Karpas-422 (cell line): ENCODE data around the gene LCP1. TPM values are rescaled to one million over a fixed set of nuclear protein-coding genes. Genes with fewer than 3 reads are reported as not detected.

Experiments used
- DNase-seq: peaks from one replicate; pipeline ENCODE4 v3.0.0-alpha.2; 2015
- H2AFZ ChIP-seq: fragments of 200-600 bp; sonication (generic); 2 replicates; pipeline ENCODE4 v1.6.1; 2014; ENCODE audit warnings: antibody characterized with exemption, low read length, mixed read lengths
- H3K27ac ChIP-seq: fragments of 200-600 bp; sonication (generic); 2 replicates; pipeline ENCODE4 v1.5.1; 2014; ENCODE audit warnings: mild to moderate bottlenecking, low read length, moderate library complexity
- H3K27me3 ChIP-seq: fragments of 200-600 bp; sonication (generic); 2 replicates; pipeline ENCODE4 v1.6.1; 2014; ENCODE audit warnings: low read length, mixed read lengths
- H3K36me3 ChIP-seq: fragments of 200-600 bp; sonication (generic); 2 replicates; pipeline ENCODE4 v1.6.1; 2014; ENCODE audit warnings: low read length, mixed read lengths; ENCODE audit not compliant: insufficient read depth
- H3K4me1 ChIP-seq: fragments of 200-600 bp; sonication (generic); 2 replicates; pipeline ENCODE4 v1.6.1; 2014; ENCODE audit warnings: mild to moderate bottlenecking, low read length, mixed read lengths
- H3K4me2 ChIP-seq: fragments of 200-600 bp; sonication (generic); 2 replicates; pipeline ENCODE4 v1.6.1; 2014; ENCODE audit warnings: low read length, low read depth, mild to moderate bottlenecking; ENCODE audit not compliant: poor library complexity, severe bottlenecking
- H3K4me3 ChIP-seq: fragments of 200-600 bp; sonication (generic); 2 replicates; pipeline ENCODE4 v1.5.1; 2014; ENCODE audit warnings: mild to moderate bottlenecking, antibody characterized with exemption, low read length, mixed read lengths
- H3K79me2 ChIP-seq: fragments of 200-600 bp; sonication (generic); 2 replicates; pipeline ENCODE4 v1.6.1; 2014; ENCODE audit warnings: mild to moderate bottlenecking, low read length, mixed read lengths
- H3K9ac ChIP-seq: fragments of 200-600 bp; sonication (generic); 2 replicates; pipeline ENCODE4 v1.6.0; 2014; ENCODE audit warnings: low read length
- H3K9me2 ChIP-seq: fragments of 200-600 bp; sonication (generic), shearing (Covaris generic); replicated peaks from 2 replicates; pipeline ENCODE4 v1.6.0; 2014; ENCODE audit warnings: mild to moderate bottlenecking, low read length, moderate library complexity; ENCODE audit not compliant: insufficient read depth
- H3K9me3 ChIP-seq: fragments of 300-700, 200-600 bp; sonication (generic); 2 replicates; pipeline ENCODE4 v1.6.1; 2014; ENCODE audit warnings: low read length, mixed read lengths
- H4K20me1 ChIP-seq: fragments of 200-600 bp; sonication (generic); 2 replicates; pipeline ENCODE4 v1.6.1; 2014; ENCODE audit warnings: mild to moderate bottlenecking, antibody characterized with exemption, low read length, low read depth; ENCODE audit not compliant: insufficient read depth
- total RNA-seq: library from RNA; depleted of rRNA; stranded (reverse); fragments of >200 nt; shearing (Covaris generic); gene quantifications from 2 replicates; pipeline ENCODE4 v1.2.3, GENCODE V29; 2014; ENCODE audit warnings: low replicate concordance

Gene LCP1
- total RNA-seq, 1 experiment from 2014 or later = 415 TPM

GRCh38 chr13:46137627-46138317 lies 44.2 kb downstream of the LCP1 start:
- H3K9me3 ChIP-seq = no peaks in the 10 kb centered on the region
- no peak for DNase-seq
- H3K9me2 ChIP-seq = no peaks in the 10 kb centered on the region
- peaks cover 3% of the 10 kb centered on the region; the same call in 1 of the 2 replicates for H3K4me1 ChIP-seq
- H3K27ac ChIP-seq = no peak overlapping the region
- H3K79me2 ChIP-seq = peaks cover 8% of the 10 kb centered on the region; the same call in 1 of the 2 replicates
- no peaks in the 10 kb centered on the region for H3K27me3 ChIP-seq
- peaks cover 14% of the 10 kb centered on the region; the same call in 1 of the 2 replicates for H4K20me1 ChIP-seq
- peaks cover 76% of the 10 kb centered on the region for H3K36me3 ChIP-seq
- H3K9ac ChIP-seq = no peak overlapping the region
- H2AFZ ChIP-seq = no peak overlapping the region
- no peak overlapping the region for H3K4me2 ChIP-seq
- H3K4me3 ChIP-seq = no peak overlapping the region

GRCh38 chr13:46136688-46137087 lies 45.3 kb downstream of the LCP1 start:
- no peak for DNase-seq
- no peaks in the 10 kb centered on the region for H3K9me3 ChIP-seq
- peaks cover 24% of the 10 kb centered on the region; the same call in 1 of the 2 replicates for H4K20me1 ChIP-seq
- peaks cover 8% of the 10 kb centered on the region; the same call in 1 of the 2 replicates for H3K79me2 ChIP-seq
- peaks cover 78% of the 10 kb centered on the region for H3K36me3 ChIP-seq
- no peak overlapping the region for H3K4me2 ChIP-seq
- H3K27me3 ChIP-seq = no peaks in the 10 kb centered on the region
- no peak overlapping the region for H3K4me3 ChIP-seq
- no peaks in the 10 kb centered on the region for H3K9me2 ChIP-seq
- no peak overlapping the region for H3K9ac ChIP-seq
- no peak overlapping the region for H2AFZ ChIP-seq
- H3K27ac ChIP-seq = no peak overlapping the region
- peaks cover 3% of the 10 kb centered on the region; the same call in 1 of the 2 replicates for H3K4me1 ChIP-seq

GRCh38 chr13:46134961-46135522 lies 46.9 kb downstream of the LCP1 start:
- Histone ChIP-seq H3K9me3 (no peaks in the 10 kb centered on the region), H4K20me1 (peaks cover 33% of the 10 kb centered on the region), H3K4me1 (peaks cover 3% of the 10 kb centered on the region; the same call in 1 of the 2 replicates), H3K27ac (no peak overlapping the region), H3K4me2 (no peak overlapping the region), H3K4me3 (no peak overlapping the region), H2AFZ (no peak overlapping the region), H3K9ac (no peak overlapping the region), H3K36me3 (peaks cover 79% of the 10 kb centered on the region), H3K79me2 (peaks cover 4% of the 10 kb centered on the region; the same call in 1 of the 2 replicates), H3K9me2 (no peaks in the 10 kb centered on the region), H3K27me3 (no peaks in the 10 kb centered on the region)
- no peak for DNase-seq

- Histone ChIP-seq H3K36me3 (peaks cover 80% of the 10 kb centered on the region), H2AFZ (no peak overlapping the region), H3K4me1 (peaks cover 3% of the 10 kb centered on the region; the same call in 1 of the 2 replicates), H3K27me3 (no peaks in the 10 kb centered on the region), H3K4me2 (no peak overlapping the region), H4K20me1 (peaks cover 33% of the 10 kb centered on the region), H3K4me3 (no peak overlapping the region), H3K27ac (no peak overlapping the region), H3K9me2 (no peaks in the 10 kb centered on the region), H3K79me2 (peaks cover 4% of the 10 kb centered on the region; the same call in 1 of the 2 replicates), H3K9me3 (no peaks in the 10 kb centered on the region), H3K9ac (no peak overlapping the region)
- DNase-seq = no peak
Measured at GRCh38 chr13:46134494-46134893, 47.5 kb downstream of the LCP1 start.

GRCh38 chr13:46132109-46132508 lies 49.9 kb downstream of the LCP1 start:
- H3K27me3 ChIP-seq = no peaks in the 10 kb centered on the region
- no peak overlapping the region for H2AFZ ChIP-seq
- H3K9ac ChIP-seq = no peak overlapping the region
- H3K4me1 ChIP-seq = peaks cover 3% of the 10 kb centered on the region; the same call in 1 of the 2 replicates
- peaks cover 75% of the 10 kb centered on the region for H3K36me3 ChIP-seq
- H3K27ac ChIP-seq = no peak overlapping the region
- no peak for DNase-seq
- H3K9me3 ChIP-seq = no peaks in the 10 kb centered on the region
- H3K4me2 ChIP-seq = no peak overlapping the region
- H3K4me3 ChIP-seq = no peak overlapping the region
- peaks cover 31% of the 10 kb centered on the region for H4K20me1 ChIP-seq
- H3K79me2 ChIP-seq = 0 out of 2 replicates have a peak, but pooled peaks cover 4% of the 10 kb centered on the region
- no peaks in the 10 kb centered on the region for H3K9me2 ChIP-seq

GRCh38 chr13:46131705-46132104 lies 50.3 kb downstream of the LCP1 start:
- Histone ChIP-seq H3K79me2 (0 out of 2 replicates have a peak, but pooled peaks cover 4% of the 10 kb centered on the region), H3K4me3 (no peak overlapping the region), H4K20me1 (peaks cover 35% of the 10 kb centered on the region), H3K27ac (no peak overlapping the region), H3K9me2 (no peaks in the 10 kb centered on the region), H2AFZ (no peak overlapping the region), H3K4me2 (no peak overlapping the region), H3K36me3 (peaks cover 76% of the 10 kb centered on the region), H3K9me3 (no peaks in the 10 kb centered on the region), H3K4me1 (peaks cover 3% of the 10 kb centered on the region; the same call in 1 of the 2 replicates), H3K27me3 (no peaks in the 10 kb centered on the region), H3K9ac (no peak overlapping the region)
- no peak for DNase-seq

GRCh38 chr13:46129955-46130618 lies 51.9 kb downstream of the LCP1 start:
- Histone ChIP-seq H3K9me3 (no peaks in the 10 kb centered on the region), H3K4me2 (no peak overlapping the region), H3K9ac (no peak overlapping the region), H3K36me3 (peaks cover 76% of the 10 kb centered on the region), H3K79me2 (0 out of 2 replicates have a peak, but pooled peaks cover 4% of the 10 kb centered on the region), H3K9me2 (no peaks in the 10 kb centered on the region), H3K4me1 (no peaks in the 10 kb centered on the region), H2AFZ (no peak overlapping the region), H3K4me3 (no peak overlapping the region), H4K20me1 (peaks cover 39% of the 10 kb centered on the region), H3K27me3 (no peaks in the 10 kb centered on the region), H3K27ac (no peak overlapping the region)
- DNase-seq = no peak

- H3K9ac ChIP-seq = no peak overlapping the region
- H3K27ac ChIP-seq = no peak overlapping the region
- H4K20me1 ChIP-seq = peaks cover 39% of the 10 kb centered on the region
- H3K4me2 ChIP-seq = no peak overlapping the region
- H3K9me3 ChIP-seq = no peaks in the 10 kb centered on the region
- no peak for DNase-seq
- H3K4me3 ChIP-seq = no peak overlapping the region
- H3K4me1 ChIP-seq = no peaks in the 10 kb centered on the region
- 0 out of 2 replicates have a peak, but pooled peaks cover 4% of the 10 kb centered on the region for H3K79me2 ChIP-seq
- H3K9me2 ChIP-seq = no peaks in the 10 kb centered on the region
- no peak overlapping the region for H2AFZ ChIP-seq
- H3K27me3 ChIP-seq = no peaks in the 10 kb centered on the region
- peaks cover 70% of the 10 kb centered on the region for H3K36me3 ChIP-seq
Measured at GRCh38 chr13:46129124-46129523, 52.9 kb downstream of the LCP1 start.
